Measurements from ENCODE around the gene WWOX.
"Not testable (repeated sequence)": the region's sequence is repeated elsewhere in the genome, so short reads cannot be mapped to it uniquely, and the experiment has no call there.

WWOX gene

DNA sequence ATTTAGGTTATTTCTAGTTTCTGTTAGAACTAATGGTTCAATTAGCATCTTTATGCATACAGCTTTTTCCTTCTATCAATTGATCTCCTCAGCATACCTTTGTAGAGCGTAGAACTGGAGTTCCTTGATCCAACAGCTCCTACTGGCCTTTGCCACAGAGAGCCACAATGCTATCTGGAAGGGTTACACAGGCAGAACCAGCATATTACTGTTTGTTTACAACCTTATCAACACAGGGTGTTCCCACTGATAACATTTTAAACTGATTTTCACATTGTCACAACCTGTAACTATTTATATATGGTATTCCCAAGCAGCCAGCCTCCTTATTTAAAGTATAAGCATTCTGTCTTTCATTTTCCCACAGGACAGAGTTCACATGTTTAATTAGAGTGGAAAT, 1118.9 kb downstream of the WWOX start:
- H3K4me3 ChIP-seq (ENCODE audit: low read depth, low read length), result no peak overlapping the region
- no peak for TF ChIP-seq POLR2A (IDR thresholded peaks at IDR 0.05; ENCODE audit: extremely low read depth, insufficient read length)
- no peak for DNase-seq (ENCODE audit: low read depth)

DNA sequence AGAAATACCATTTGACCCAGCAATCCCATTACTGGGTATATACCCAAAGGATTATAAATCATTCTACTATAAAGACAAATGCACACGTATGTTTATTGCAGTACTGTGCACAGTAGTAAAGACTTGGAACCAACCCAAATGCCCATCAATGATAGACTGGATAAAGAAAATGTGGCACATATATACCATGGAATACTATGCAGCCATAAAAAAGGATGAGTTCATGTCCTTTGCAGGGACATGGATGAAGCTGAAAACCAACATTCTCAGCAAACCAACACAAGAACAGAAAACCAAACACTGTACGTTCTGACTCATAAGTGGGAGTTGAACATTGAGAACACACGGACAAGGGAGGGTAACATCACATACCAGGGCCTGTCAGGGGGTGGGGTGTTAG, 1126.5 kb downstream of the WWOX start:
- DNase-seq (ENCODE audit: low read depth); H3K4me3 ChIP-seq (ENCODE audit: low read depth, low read length): not testable (repeated sequence)

DNA sequence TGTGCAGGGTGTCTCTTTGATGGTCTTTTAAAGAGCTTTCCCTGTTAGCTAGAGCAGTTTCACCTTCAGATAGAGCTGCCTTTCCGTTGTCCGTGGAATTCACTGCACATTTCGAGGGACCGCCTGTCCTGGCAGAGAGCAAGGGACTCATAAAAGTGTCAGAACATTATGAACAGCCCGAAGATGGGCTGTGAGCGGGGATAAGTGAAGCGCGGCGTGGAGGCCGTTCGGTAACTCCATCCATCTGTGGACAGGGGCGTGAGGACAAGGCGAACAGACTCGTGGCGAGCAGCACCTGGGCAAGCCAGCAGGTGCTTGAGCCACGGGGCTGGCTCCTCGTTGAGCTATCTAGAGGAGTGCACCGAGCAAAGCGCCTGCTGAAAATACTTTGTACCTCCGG, 1129.9 kb downstream of the WWOX start:
- H3K4me3 ChIP-seq (ENCODE audit: low read depth, low read length), result no peak overlapping the region
- no peak for TF ChIP-seq MYC (IDR thresholded peaks at IDR 0.05; ENCODE audit: low read depth, low read length)
- TF ChIP-seq, protein P1, sequence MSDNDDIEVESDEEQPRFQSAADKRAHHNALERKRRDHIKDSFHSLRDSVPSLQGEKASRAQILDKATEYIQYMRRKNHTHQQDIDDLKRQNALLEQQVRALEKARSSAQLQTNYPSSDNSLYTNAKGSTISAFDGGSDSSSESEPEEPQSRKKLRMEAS (IDR thresholded peaks at IDR 0.05; ENCODE audit: low read depth, low read length), result no peak
- TF ChIP-seq, protein P2, sequence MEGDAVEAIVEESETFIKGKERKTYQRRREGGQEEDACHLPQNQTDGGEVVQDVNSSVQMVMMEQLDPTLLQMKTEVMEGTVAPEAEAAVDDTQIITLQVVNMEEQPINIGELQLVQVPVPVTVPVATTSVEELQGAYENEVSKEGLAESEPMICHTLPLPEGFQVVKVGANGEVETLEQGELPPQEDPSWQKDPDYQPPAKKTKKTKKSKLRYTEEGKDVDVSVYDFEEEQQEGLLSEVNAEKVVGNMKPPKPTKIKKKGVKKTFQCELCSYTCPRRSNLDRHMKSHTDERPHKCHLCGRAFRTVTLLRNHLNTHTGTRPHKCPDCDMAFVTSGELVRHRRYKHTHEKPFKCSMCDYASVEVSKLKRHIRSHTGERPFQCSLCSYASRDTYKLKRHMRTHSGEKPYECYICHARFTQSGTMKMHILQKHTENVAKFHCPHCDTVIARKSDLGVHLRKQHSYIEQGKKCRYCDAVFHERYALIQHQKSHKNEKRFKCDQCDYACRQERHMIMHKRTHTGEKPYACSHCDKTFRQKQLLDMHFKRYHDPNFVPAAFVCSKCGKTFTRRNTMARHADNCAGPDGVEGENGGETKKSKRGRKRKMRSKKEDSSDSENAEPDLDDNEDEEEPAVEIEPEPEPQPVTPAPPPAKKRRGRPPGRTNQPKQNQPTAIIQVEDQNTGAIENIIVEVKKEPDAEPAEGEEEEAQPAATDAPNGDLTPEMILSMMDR (IDR thresholded peaks at IDR 0.05; ENCODE audit: low read depth, low read length), result no peak
- TF ChIP-seq POLR2A (IDR thresholded peaks at IDR 0.05; ENCODE audit: extremely low read depth, insufficient read length), result no peak
- DNase-seq (ENCODE audit: low read depth), result no peak

DNA sequence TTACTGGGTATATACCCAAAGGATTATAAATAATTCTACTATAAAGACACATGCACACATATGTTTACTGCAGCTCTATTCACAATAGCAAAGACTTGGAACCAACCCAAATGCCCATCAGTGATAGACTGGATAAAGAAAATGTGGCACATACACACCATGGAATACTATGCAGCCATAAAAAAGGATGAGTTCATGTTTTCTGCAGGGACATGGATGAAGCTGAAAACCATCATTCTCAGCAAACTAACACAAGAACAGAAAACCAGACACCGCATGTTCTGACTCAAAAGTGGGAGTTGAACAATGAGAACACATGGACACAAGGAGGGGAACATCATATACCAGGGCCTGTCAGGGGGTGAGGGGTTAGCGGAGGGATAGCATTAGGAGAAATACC, 1146.2 kb downstream of the WWOX start:
- H3K4me3 ChIP-seq (ENCODE audit: low read depth, low read length); DNase-seq (ENCODE audit: low read depth): not testable (repeated sequence)

DNA sequence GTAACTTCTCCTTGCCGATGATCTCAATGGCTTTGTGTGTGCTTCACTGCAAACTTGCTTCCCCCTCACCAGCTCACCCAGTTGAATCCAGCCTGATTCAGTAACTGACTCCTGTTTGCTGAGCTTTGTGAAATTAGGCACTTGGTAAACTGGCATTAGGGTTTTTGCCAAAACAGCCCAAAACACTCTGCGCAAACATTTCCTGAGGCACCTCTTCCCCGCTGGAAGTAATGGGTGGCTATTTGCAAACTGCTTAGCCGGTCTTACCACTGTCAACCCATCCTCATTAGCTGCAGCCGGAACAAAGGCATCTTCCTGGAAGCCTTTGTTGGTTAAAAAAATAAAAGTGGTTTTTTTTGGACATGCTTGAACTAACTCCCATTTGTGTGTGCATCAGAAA, 1147.9 kb downstream of the WWOX start:
- TF ChIP-seq, protein P1 (IDR thresholded peaks at IDR 0.05; ENCODE audit: low read depth, low read length), result no peak
- TF ChIP-seq POLR2A (IDR thresholded peaks at IDR 0.05; ENCODE audit: extremely low read depth, insufficient read length) (no peak), MYC (IDR thresholded peaks at IDR 0.05; ENCODE audit: low read depth, low read length) (no peak)
- TF ChIP-seq, protein P2 (IDR thresholded peaks at IDR 0.05; ENCODE audit: low read depth, low read length), result no peak

DNA sequence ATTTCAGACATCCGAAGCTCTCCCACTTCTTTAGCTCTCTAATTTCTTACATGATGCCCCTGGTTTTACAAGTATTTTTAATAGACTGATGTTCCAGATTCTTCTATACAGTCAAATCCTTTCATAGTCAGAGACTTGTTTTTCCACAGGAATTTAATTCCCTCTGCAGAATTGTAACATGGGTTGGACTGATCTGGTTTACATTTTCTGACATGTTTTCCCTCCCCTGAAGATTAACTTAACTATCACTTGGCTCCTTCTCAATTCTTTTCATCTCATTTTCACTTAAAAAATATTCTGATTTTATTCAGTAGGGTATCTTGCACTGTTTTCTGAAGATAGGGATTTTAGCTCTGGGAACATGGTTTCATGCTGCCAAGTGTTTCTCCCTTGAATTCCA, 1148.9 kb downstream of the WWOX start:
- H3K4me3 ChIP-seq (ENCODE audit: low read depth, low read length), result no peak overlapping the region
- TF ChIP-seq MYC (IDR thresholded peaks at IDR 0.05; ENCODE audit: low read depth, low read length) (no peak), POLR2A (IDR thresholded peaks at IDR 0.05; ENCODE audit: extremely low read depth, insufficient read length) (no peak)
- TF ChIP-seq, protein P2 (IDR thresholded peaks at IDR 0.05; ENCODE audit: low read depth, low read length), result no peak
- TF ChIP-seq, protein P1 (IDR thresholded peaks at IDR 0.05; ENCODE audit: low read depth, low read length), result no peak
- no peak for DNase-seq (ENCODE audit: low read depth)

More for the DNA sequence above, 1147.9 kb downstream of the WWOX start:
- DNase-seq (ENCODE audit: low read depth), result no peak
- H3K4me3 ChIP-seq (ENCODE audit: low read depth, low read length), result no peak overlapping the region

DNA sequence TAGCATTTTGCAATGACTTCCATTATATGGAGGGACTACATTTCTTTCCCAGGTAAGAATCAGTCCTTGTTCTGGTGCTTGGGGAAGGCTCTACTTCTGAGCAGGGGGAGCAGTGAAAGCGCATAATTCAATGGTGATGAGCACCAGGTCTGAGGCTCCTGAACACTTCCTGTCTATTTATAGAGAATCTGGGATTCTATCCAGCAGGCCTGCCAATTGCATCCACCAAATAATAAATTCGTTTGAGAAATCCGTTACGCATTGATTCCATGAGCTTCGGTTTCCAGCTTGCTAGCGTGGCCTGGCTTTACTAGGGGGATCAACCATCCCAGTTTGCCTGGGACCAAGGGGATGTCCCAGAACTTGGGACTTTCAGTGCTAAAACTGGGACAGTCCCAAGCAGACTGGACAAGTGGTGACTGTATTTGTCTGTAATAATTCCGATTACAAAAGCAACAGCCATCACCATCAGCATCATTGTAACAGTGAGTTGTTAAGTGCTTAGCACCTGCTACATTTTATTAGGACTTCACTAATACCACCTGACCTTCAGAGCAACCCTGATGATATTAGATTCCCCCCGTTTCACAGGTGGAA, 1151.1 kb downstream of the WWOX start:
- H3K4me3 ChIP-seq (ENCODE audit: low read depth, low read length), result no peak overlapping the region
- DNase-seq (ENCODE audit: low read depth), result no peak
- TF ChIP-seq, protein P1 (IDR thresholded peaks at IDR 0.05; ENCODE audit: low read depth, low read length), result no peak
- no peak for TF ChIP-seq POLR2A (IDR thresholded peaks at IDR 0.05; ENCODE audit: extremely low read depth, insufficient read length)
- no peak for TF ChIP-seq MYC (IDR thresholded peaks at IDR 0.05; ENCODE audit: low read depth, low read length)
- TF ChIP-seq, protein P2 (IDR thresholded peaks at IDR 0.05; ENCODE audit: low read depth, low read length), result no peak

Measured in NB4 (cell line).